CD4-positive, alpha-beta T cell treated with Interferon alpha-2 for 1 hour (primary cell): ENCODE data around the gene GOLM1.
A peak's percentile ranks its signal among the peaks of the same experiment; 100 is the strongest.
"Not testable (repeated sequence)": the region's sequence is repeated elsewhere in the genome, so short reads cannot be mapped to it uniquely, and the experiment has no call there.

Experiments
- DNase-seq, 2 donors: peaks; one replicate each; pipeline ENCODE4 v3.0.0-alpha.2; 2020 to 2022

Gene GOLM1

GRCh38 chr9:86098824-86099700, at the start of gene GOLM1:
TSS of gene GOLM1 (minus strand) at chr9:86099558. CDS start at chr9:86079320, 20,238 bp downstream.
- DNase-seq = peak in 1 of 2 donors; percentile 15

- not testable (repeated sequence) for DNase-seq
Measured at GRCh38 chr9:86146671-86147070, 47.3 kb upstream of the GOLM1 start.

- DNase-seq = not testable (repeated sequence)
Measured at GRCh38 chr9:86145960-86146359, 46.6 kb upstream of the GOLM1 start.

GRCh38 chr9:86142973-86143372, 43.6 kb upstream of the GOLM1 start:
- no peak for DNase-seq

GRCh38 chr9:86141843-86142242, 42.5 kb upstream of the GOLM1 start:
- no peak for DNase-seq

- no peak for DNase-seq
Measured at GRCh38 chr9:86135371-86135770, 36.0 kb upstream of the GOLM1 start.

- no peak for DNase-seq
Measured at GRCh38 chr9:86134361-86134760, 35.0 kb upstream of the GOLM1 start.

- no peak for DNase-seq
Measured at GRCh38 chr9:86128235-86128822, 29.0 kb upstream of the GOLM1 start.

- DNase-seq = no peak
Measured at GRCh38 chr9:86126998-86127972, 27.9 kb upstream of the GOLM1 start.

GRCh38 chr9:86122311-86122710, 23.0 kb upstream of the GOLM1 start:
- DNase-seq = no peak

- no peak for DNase-seq
Measured at GRCh38 chr9:86119457-86119856, 20.1 kb upstream of the GOLM1 start.

- DNase-seq = no peak
Measured at GRCh38 chr9:86116425-86116824, 17.1 kb upstream of the GOLM1 start.

GRCh38 chr9:86115886-86116285, 16.5 kb upstream of the GOLM1 start:
- no peak for DNase-seq

GRCh38 chr9:86112057-86112456, 12.7 kb upstream of the GOLM1 start:
- no peak for DNase-seq

GRCh38 chr9:86102626-86103025, 3.3 kb upstream of the GOLM1 start:
- DNase-seq = no peak

GRCh38 chr9:86099701-86100364, 475 bp upstream of the GOLM1 start:
- peak; percentile 9 to 12 for DNase-seq

GRCh38 chr9:86097510-86098224, 1.7 kb downstream of the GOLM1 start:
- no peak for DNase-seq

GRCh38 chr9:86096386-86096785, 3.0 kb downstream of the GOLM1 start:
- no peak for DNase-seq

GRCh38 chr9:86093788-86094555, 5.4 kb downstream of the GOLM1 start:
- no peak for DNase-seq

GRCh38 chr9:86091477-86091876, 7.9 kb downstream of the GOLM1 start:
- DNase-seq = no peak

GRCh38 chr9:86082870-86083269, 16.5 kb downstream of the GOLM1 start:
- no peak for DNase-seq
